Panc1 (cell line): ENCODE measurements around the gene STK32C. TPM values are rescaled to one million over a fixed set of nuclear protein-coding genes. Genes with fewer than 3 reads are reported as not detected.

Source experiments
- ATAC-seq: fragments of 200-7000 bp; cut with Tn5 transposase; 2 replicates; pipeline ENCODE4 v1.9.1; 2020; ENCODE audit warnings: mild to moderate bottlenecking, moderate library complexity
- BruUV-seq: library from RNA; stranded (reverse); fragments of 400-500 nt; replicated peaks from 2 replicates; lab custom pipeline; 2021; lab: Mats Ljungman, UMichigan
- CTCF ChIA-PET: fragments of 300-600 bp; sonication (Branson Sonifier 250); formaldehyde crosslinking; loops from one replicate; lab custom pipeline; 2022; ENCODE audit warnings: antibody characterized with exemption; lab: Charles Lee
- POLR2A ChIA-PET: fragments of 300-600 bp; sonication (Branson Sonifier 250); formaldehyde crosslinking; loops from one replicate; lab custom pipeline; 2022; ENCODE audit warnings: antibody characterized with exemption; lab: Charles Lee
- DNase-seq: peaks from one replicate; pipeline ENCODE4 v3.0.0-alpha.2; 2010; ENCODE audit warnings: low read depth, low spot score
- H3K27ac ChIP-seq: 2 replicates; pipeline ENCODE4 v1.5.1; 2011; ENCODE audit warnings: mild to moderate bottlenecking, low read length, inconsistent platforms
- H3K27me3 ChIP-seq: fragments of 200-500 bp; sonication (Bioruptor generic); 2 replicates; pipeline ENCODE4 v1.6.0; 2014; ENCODE audit warnings: low read length, inconsistent platforms; ENCODE audit not compliant: control insufficient read depth, insufficient read depth
- H3K36me3 ChIP-seq: fragments of 200-500 bp; sonication (Bioruptor generic); 2 replicates; pipeline ENCODE4 v1.5.1; 2014; ENCODE audit warnings: inconsistent platforms, mild to moderate bottlenecking, low read length, moderate library complexity; ENCODE audit not compliant: control insufficient read depth, insufficient read depth
- H3K4me1 ChIP-seq: 2 replicates; pipeline ENCODE4 v1.5.1; 2011; ENCODE audit warnings: inconsistent platforms, mild to moderate bottlenecking, low read length, moderate library complexity; ENCODE audit not compliant: control insufficient read depth, insufficient read depth
- H3K4me3 ChIP-seq, 2 experiments: 2 replicates each; pipeline ENCODE4 v1.5.1; 2011 to 2012; ENCODE audit warnings: low read depth in 2 of 2, low read length in 2 of 2, mild to moderate bottlenecking in 2 of 2, inconsistent platforms in 1 of 2, moderate library complexity in 1 of 2
- H3K9me3 ChIP-seq: fragments of 200-500 bp; sonication (Bioruptor generic); 2 replicates; pipeline ENCODE4 v1.5.1; 2014; ENCODE audit warnings: low read depth, mild to moderate bottlenecking, inconsistent platforms, low read length, moderate library complexity; ENCODE audit not compliant: control insufficient read depth, insufficient read depth
- POLR2AphosphoS5 ChIP-seq: IDR thresholded peaks from 2 replicates; pipeline ENCODE4 v1.6.1; 2012; ENCODE audit warnings: mild to moderate bottlenecking, low read depth, low read length, moderate library complexity
- SIN3A ChIP-seq: IDR thresholded peaks from 2 replicates; pipeline ENCODE4 v1.6.1; 2012; ENCODE audit warnings: low read depth, mild to moderate bottlenecking, low read length, moderate library complexity, borderline replicate concordance; ENCODE audit not compliant: insufficient read depth
- TCF7L2 ChIP-seq: IDR thresholded peaks from 2 replicates; pipeline ENCODE4 v1.6.1; 2011; ENCODE audit warnings: mild to moderate bottlenecking, low read depth, low read length, inconsistent platforms
- in situ Hi-C: cut with HindIII; loops from 2 replicates; pipeline ENCODE4 v1.10.0; 2016; ENCODE audit warnings: low sequenced_read_pairs, low pct_unique_long_range_greater_than_20kb
- intact Hi-C: fragments of 100-400 bp; cut with micrococcal nuclease; formaldehyde crosslinking; loops from one replicate; pipeline ENCODE4 v1.10.0; 2022; ENCODE audit not compliant: unreplicated experiment
- total RNA-seq: library from RNA; stranded (reverse); gene quantifications from one replicate; pipeline ENCODE4 v1.2.1, GENCODE V29; 2021; ENCODE audit not compliant: unreplicated experiment
- TF ChIP-seq, protein P1 (sequence below), 2 experiments: IDR thresholded peaks; 2 replicates each; pipeline ENCODE4 v1.6.1; 2011 to 2012; ENCODE audit warnings: low read depth in 2 of 2, control low read depth in 1 of 2, low read length in 1 of 2, mild to moderate bottlenecking in 1 of 2, moderate library complexity in 1 of 2; ENCODE audit not compliant: insufficient read depth in 1 of 2
- TF ChIP-seq, protein P2 (sequence below): fragments of 450-650 bp; IDR thresholded peaks from 2 replicates; pipeline ENCODE4 v1.5.1; 2017; ENCODE audit warnings: mild to moderate bottlenecking

The STK32C gene
- total RNA-seq, 1 experiment from 2014 or later = 53.7 TPM

DNA sequence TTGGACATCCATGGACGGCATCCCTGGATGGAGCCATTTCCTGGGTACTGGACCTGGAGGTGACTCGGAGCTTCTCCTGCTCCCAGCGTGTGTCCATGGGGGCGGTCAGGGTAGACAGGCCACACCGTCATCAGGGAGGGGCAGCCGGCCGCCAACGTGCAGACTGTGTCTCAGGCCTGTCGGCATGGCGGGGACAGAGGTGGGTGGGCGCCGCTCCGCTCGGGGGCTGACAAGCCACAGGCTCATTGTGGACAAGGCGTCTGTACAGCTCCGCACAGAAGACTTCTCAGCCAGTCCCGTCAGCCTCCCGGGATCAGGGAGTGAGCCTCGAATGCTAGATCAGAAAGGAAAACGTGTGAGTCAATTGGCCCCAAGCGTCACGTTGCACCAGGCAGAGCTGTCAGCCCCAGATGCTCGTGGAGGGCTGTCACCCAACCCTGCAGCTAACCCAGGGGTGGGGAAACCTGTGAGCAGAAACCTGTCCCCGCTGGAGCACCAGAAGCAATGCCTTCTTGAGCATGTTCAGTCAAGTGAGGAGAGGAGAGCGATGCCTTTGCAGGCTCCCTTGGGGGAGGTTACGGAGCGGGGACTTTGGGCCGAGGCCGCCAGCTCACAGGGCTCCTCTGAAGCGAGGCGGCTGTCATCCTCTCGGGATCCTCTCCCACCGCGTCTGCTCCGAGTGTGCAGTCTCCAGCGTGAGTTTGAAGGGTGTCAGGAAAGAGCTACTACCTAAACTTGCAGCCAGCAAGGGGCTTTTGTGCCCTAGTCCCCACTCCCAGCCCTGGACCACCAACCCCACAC, 137.0 kb downstream of the STK32C start:
- DNase-seq (no peak), ATAC-seq (peak; percentile 8; the same call in 1 of the 2 replicates)
- Histone ChIP-seq H3K4me1 (no peaks in the 10 kb centered on the region; the same call in 1 of the 2 replicates), H3K27ac (no peak overlapping the region), H3K27me3 (peaks cover 2% of the 10 kb centered on the region; the same call in 1 of the 2 replicates), H3K9me3 (no peaks in the 10 kb centered on the region), H3K4me3 (no peak overlapping the region), H3K36me3 (no peaks in the 10 kb centered on the region)
- CTCF ChIA-PET = interaction anchor here (0.6 kb wide), 1 partner anchor 177 kb away, joined by 11 read pairs; no protein-coding TSS in a partner anchor
- no TSS peak for BruUV-seq
- no peak for TF ChIP-seq SIN3A
- TF ChIP-seq POLR2AphosphoS5 = no peak
- TF ChIP-seq TCF7L2 = no peak
- TF ChIP-seq, protein P1, sequence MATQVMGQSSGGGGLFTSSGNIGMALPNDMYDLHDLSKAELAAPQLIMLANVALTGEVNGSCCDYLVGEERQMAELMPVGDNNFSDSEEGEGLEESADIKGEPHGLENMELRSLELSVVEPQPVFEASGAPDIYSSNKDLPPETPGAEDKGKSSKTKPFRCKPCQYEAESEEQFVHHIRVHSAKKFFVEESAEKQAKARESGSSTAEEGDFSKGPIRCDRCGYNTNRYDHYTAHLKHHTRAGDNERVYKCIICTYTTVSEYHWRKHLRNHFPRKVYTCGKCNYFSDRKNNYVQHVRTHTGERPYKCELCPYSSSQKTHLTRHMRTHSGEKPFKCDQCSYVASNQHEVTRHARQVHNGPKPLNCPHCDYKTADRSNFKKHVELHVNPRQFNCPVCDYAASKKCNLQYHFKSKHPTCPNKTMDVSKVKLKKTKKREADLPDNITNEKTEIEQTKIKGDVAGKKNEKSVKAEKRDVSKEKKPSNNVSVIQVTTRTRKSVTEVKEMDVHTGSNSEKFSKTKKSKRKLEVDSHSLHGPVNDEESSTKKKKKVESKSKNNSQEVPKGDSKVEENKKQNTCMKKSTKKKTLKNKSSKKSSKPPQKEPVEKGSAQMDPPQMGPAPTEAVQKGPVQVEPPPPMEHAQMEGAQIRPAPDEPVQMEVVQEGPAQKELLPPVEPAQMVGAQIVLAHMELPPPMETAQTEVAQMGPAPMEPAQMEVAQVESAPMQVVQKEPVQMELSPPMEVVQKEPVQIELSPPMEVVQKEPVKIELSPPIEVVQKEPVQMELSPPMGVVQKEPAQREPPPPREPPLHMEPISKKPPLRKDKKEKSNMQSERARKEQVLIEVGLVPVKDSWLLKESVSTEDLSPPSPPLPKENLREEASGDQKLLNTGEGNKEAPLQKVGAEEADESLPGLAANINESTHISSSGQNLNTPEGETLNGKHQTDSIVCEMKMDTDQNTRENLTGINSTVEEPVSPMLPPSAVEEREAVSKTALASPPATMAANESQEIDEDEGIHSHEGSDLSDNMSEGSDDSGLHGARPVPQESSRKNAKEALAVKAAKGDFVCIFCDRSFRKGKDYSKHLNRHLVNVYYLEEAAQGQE (IDR thresholded peaks at IDR 0.05; ENCODE audit: insufficient read depth in 1 of 2, low read depth in 2 of 2, low read length in 1 of 2) = no peak
- intact Hi-C loops = no loop called here
- POLR2A ChIA-PET = no interaction called here
- in situ Hi-C loops = no loop called here

DNA sequence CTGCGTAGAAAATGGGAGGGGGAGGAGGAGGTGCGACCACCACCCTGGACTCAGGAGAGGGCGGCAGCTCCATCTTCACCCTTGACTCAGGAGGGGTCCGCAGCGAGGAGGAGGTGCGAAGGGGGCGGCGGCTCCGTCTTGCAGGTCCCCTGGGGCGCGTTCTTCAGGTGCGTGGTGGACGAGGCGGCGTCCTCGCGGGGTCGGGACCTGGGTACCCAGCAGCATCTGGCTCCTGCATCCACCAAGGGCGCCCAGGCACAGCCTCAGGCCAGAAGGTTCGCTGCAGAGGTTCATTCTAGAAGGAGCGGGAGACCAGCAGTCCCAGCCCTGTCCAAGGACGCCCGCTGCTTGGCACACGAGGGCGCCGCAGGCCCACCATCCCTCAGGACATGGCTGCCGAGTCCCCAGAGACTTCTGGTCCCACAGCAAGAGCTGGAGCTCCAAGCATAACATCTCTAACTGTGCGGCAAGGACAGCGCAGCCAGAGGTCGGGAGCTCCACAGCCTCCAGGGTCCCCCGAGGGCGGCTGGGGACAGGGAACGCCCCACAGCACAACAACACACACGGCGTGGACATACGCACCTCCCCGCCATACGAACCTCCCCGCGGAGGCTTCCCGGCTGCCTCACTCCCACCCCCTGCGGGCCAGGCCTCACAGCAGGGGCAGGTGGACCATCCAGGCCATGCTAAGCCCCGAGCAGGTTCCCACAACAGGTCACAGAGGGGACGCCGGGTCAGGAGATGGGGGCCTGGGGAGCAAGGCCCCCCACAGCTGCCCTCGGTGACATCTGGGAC, 137.8 kb downstream of the STK32C start:
- no peaks in the 10 kb centered on the region for H3K27me3 ChIP-seq
- DNase-seq (no peak), ATAC-seq (peak; percentile 74)
- CTCF ChIA-PET = interaction anchor here (0.6 kb wide), 1 partner anchor 178 kb away, joined by 11 read pairs; no protein-coding TSS in a partner anchor
- H3K4me1 ChIP-seq = no peaks in the 10 kb centered on the region
- in situ Hi-C loops (no loop called here), intact Hi-C loops (no loop called here)
- no peaks in the 10 kb centered on the region for H3K36me3 ChIP-seq
- POLR2A ChIA-PET = no interaction called here
- H3K27ac ChIP-seq = no peak overlapping the region
- BruUV-seq = no TSS peak
- H3K4me3 ChIP-seq = no peak overlapping the region
- TF ChIP-seq POLR2AphosphoS5 (no peak), SIN3A (no peak), TCF7L2 (no peak)
- TF ChIP-seq, protein P2, sequence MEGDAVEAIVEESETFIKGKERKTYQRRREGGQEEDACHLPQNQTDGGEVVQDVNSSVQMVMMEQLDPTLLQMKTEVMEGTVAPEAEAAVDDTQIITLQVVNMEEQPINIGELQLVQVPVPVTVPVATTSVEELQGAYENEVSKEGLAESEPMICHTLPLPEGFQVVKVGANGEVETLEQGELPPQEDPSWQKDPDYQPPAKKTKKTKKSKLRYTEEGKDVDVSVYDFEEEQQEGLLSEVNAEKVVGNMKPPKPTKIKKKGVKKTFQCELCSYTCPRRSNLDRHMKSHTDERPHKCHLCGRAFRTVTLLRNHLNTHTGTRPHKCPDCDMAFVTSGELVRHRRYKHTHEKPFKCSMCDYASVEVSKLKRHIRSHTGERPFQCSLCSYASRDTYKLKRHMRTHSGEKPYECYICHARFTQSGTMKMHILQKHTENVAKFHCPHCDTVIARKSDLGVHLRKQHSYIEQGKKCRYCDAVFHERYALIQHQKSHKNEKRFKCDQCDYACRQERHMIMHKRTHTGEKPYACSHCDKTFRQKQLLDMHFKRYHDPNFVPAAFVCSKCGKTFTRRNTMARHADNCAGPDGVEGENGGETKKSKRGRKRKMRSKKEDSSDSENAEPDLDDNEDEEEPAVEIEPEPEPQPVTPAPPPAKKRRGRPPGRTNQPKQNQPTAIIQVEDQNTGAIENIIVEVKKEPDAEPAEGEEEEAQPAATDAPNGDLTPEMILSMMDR = no peak; the same call in 1 of the 2 replicates
- TF ChIP-seq, protein P1 (IDR thresholded peaks at IDR 0.05; ENCODE audit: insufficient read depth in 1 of 2, low read depth in 2 of 2, low read length in 1 of 2) = no peak
- no peaks in the 10 kb centered on the region for H3K9me3 ChIP-seq
